HG03442 (cell line): ENCODE measurements around the gene SIRT1.
"Not testable (repeated sequence)": the region's sequence is repeated elsewhere in the genome, so short reads cannot be mapped to it uniquely, and the experiment has no call there.

ENCODE experiments used
- ATAC-seq: cut with Tn5 transposase; IDR thresholded peaks from one replicate; pipeline ENCODE4 v1.9.1; 2021; ENCODE audit warnings: mild to moderate bottlenecking, moderate library complexity; ENCODE audit not compliant: unreplicated experiment

The SIRT1 gene

DNA sequence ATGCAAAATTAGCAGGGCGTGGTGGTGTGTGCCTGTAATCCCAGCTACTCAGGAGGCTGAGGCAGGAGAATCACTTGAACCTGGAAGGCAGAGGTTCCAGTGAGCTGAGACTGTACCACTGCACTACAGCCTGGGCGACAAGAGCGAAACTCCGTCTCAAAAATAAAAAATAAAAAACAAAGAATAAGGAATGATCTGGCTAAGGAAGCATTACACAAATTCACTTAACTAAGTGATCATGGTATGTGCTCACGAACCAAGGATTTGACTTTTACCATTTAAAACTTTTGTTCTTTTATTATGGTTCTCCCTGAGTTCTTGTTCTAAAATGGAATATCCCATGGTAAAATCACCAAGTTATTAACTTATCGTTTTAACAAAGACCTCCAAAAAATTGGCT, 71.2 kb downstream of the SIRT1 start:
- ATAC-seq, result no peak

DNA sequence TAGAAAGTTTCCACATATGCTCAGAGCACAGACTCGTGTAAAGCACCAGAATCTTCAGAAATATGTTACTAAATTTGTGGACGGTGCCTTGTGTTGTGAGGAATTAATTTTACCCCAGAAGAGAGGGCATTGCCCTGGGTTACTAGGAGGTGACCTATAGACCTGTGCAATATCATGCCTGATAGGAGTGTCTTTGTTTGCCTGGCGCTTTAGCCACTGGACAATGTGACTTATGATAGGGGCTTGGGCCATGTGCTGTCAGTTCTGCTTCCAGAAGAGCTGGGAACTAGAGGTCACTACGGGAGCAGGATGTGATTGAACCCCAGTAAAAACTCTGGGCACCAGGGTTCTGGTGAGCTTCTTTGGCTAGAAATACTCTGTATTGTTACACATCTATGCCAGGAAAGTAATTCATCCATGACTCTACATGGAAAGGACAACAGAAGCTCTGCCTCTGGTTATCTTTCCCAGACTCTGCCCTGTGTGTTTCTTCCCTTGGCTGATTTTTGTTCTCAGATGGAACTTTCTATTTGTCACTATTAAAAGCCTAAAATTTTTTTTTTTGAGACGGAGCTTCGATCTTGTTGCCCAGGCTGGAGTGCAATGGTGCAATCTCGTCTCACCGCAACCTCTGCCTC, 75.5 kb downstream of the SIRT1 start:
- no peak for ATAC-seq

DNA sequence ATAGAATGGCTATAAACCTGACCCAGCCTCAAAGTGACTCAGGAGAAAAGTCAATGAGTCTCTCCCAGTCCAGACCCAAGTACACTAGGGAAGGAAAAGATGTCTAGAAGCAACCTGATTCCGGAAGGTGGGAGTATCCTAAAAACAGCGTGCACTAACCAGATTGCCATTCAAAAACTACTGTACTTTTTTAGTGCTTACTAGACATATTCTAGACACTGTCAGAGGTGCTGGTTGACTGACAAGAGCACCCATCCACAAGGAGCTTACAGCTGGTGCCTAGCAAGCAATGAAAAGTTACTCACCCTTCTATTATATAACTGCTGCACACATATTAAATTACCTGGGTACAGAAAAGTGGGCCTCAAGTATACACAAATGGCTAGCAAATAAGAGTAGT, 81.0 kb downstream of the SIRT1 start:
- ATAC-seq, result no peak

DNA sequence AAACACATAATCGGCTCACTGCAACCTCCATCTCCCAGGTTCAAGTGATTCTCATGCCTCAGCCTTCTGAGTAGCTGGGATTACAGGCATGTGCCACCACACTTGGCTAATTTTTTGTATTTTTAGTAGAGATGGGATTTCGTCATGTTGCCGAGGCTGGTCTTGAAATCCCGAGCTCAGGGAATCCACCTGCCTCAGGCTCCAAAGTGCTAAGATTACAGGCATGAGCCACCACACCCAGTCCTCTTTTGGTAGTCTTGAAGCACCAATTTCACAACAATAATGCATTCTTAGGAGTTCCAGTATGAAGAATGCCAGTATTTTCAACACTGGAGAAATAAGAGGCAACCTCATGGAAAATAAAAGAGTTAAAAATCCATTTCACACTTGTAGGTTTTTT, 81.6 kb downstream of the SIRT1 start:
- ATAC-seq, result not testable (repeated sequence)
